Aorta (tissue), 5 donors: ENCODE measurements around the gene LYPLAL1. TPM values are rescaled to one million over a fixed set of nuclear protein-coding genes. Genes with fewer than 3 reads are reported as not detected.

Source experiments
- ATAC-seq: fragments of 200-7000 bp; cut with Tn5 transposase; one replicate; pipeline ENCODE4 v1.9.1; 2022; ENCODE audit warnings: moderate library complexity; ENCODE audit not compliant: low FRiP score
- DNase-seq, 2 donors: peaks; one replicate each; pipeline ENCODE4 v3.0.0-alpha.2; 2020
- H3K27ac ChIP-seq, 2 donors: one replicate each; pipeline ENCODE4 v1.5.1; 2013; ENCODE audit warnings: low read length in 2 of 2, mild to moderate bottlenecking in 2 of 2, moderate library complexity in 2 of 2, control low read depth in 1 of 2, inconsistent platforms in 1 of 2, low read depth in 1 of 2
- H3K27me3 ChIP-seq, 2 donors: one replicate each; pipeline ENCODE4 v1.6.1; 2013; ENCODE audit warnings: control low read depth in 1 of 2, low read length in 1 of 2, mild to moderate bottlenecking in 1 of 2, moderate library complexity in 1 of 2; ENCODE audit not compliant: insufficient read depth in 2 of 2, control insufficient read depth in 1 of 2
- H3K36me3 ChIP-seq, 2 donors: one replicate each; pipeline ENCODE4 v1.6.1; 2013; ENCODE audit warnings: control low read depth in 1 of 2, low read length in 1 of 2, mild to moderate bottlenecking in 1 of 2; ENCODE audit not compliant: insufficient read depth in 2 of 2, control insufficient read depth in 1 of 2
- H3K4me1 ChIP-seq, 2 donors: one replicate each; pipeline ENCODE4 v1.6.1; 2013; ENCODE audit warnings: low read length in 2 of 2, control low read depth in 1 of 2, mild to moderate bottlenecking in 1 of 2, moderate library complexity in 1 of 2; ENCODE audit not compliant: insufficient read depth in 2 of 2, control insufficient read depth in 1 of 2
- H3K4me3 ChIP-seq, 2 donors: one replicate each; pipeline ENCODE4 v1.5.1; 2013; ENCODE audit warnings: low read length in 2 of 2, control low read depth in 1 of 2, mild to moderate bottlenecking in 1 of 2
- H3K9me3 ChIP-seq: one replicate; pipeline ENCODE4 v1.6.1; 2013; ENCODE audit warnings: mild to moderate bottlenecking, low read length; ENCODE audit not compliant: control insufficient read depth
- WGBS, 2 donors: extraction: QIAGEN DNeasy Blood & Tissue Kit; methylation state at CpG; one replicate each; pipeline ENCODE4 v1.1.7; 2013; 5-methylcytosine and 5-hydroxymethylcytosine counted together
- intact Hi-C, 2 donors: fragments of 100-400 bp; cut with DNase I; formaldehyde crosslinking; loops; one replicate each; pipeline versions ENCODE4 v1.14.2 to v1.15.0; 2022
- long read RNA-seq, 2 donors: library from polyadenylated mRNA; unstranded; transcript quantifications; one replicate each; pipeline ENCODE4 v2.0.0, GENCODE V29; 2020 to 2021
- polyA plus RNA-seq, 2 donors: library from polyadenylated mRNA; stranded (reverse); fragments of 200-250 nt; gene quantifications; one replicate each; pipeline ENCODE4 v1.2.3, GENCODE V29; 2013
- total RNA-seq, 2 donors: library from RNA; stranded (reverse); fragmentation: NEBNext Ultra II Directional; extraction: Animal tissue kit (Norgen Biotek cat#: 25700); gene quantifications; one replicate each; pipeline ENCODE4 v1.2.1, GENCODE V29; 2021
- donor health status: healthy with polysubstance abuse.
- donor health status: Bipolar disorder and iron deficiency.
- donor health status: DM: no; HTN: no; CAD: no.
- donor health status: DM: no; HTN: no; CAD: no.
- donor health status: DM: yes; HTN: yes; CAD: no.

Gene LYPLAL1
- 10 to 100 TPM; 35.1 to 47.0 TPM for total RNA-seq
- 10 to 100 TPM; 14.9 to 16.0 TPM for polyA plus RNA-seq
- long read RNA-seq, donor 1, transcript LYPLAL1-202 (5 exons, 1,898 nt): major isoform, 6 of 18 reads
- long read RNA-seq, donor 1, partial matches to known transcripts: 0 of 18 reads
- long read RNA-seq, donor 1, other reads (novel, unspliced or antisense): 2 of 18 reads
- long read RNA-seq, donor 2, partial matches to known transcripts: 0 of 9 reads
- long read RNA-seq, donor 2, other reads (novel, unspliced or antisense): 3 of 9 reads

DNA sequence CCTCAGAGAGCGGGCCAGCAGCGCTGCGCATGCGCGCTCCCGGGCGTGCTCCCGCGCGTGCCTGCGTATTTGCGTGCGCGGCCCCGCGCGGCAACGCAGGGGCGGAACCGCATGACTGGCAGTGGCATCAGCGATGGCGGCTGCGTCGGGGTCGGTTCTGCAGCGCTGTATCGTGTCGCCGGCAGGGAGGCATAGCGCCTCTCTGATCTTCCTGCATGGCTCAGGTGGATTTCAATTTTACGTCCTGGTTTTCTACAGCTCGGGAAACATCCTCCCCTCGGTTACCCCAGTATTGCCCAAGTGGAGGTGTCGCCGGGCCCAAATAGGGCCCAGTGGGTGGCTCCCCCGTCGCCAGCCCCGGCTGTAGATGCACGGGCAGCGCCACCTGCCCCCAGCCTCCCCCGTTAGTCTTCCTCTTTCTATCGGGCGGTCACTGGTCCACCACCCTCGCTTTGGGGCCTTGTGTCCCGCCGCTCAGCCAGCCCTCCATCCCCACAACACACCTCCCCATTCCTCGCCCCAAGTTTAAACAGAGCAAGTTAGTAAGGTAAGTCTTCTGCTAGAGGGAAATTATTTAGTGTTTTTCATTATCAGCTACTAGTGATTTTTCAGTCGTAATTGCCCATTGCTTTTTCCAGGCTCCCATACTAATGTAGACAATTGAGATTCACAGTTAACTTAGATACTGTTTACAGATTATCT lies at the start of gene LYPLAL1:
Gene LYPLAL1 (plus strand): TSS at position 121 of the 702 bp plus-strand sequence. CDS start 13 bp downstream, at position 134.
- DNase-seq: peak; percentile 94 to 97
- peak; percentile 97 for ATAC-seq
- Histone ChIP-seq H3K27ac (peak within 1 kb of the TSS; percentile 73 to 79), H3K9me3 (no peaks in the 10 kb centered on the region), H3K36me3 (no peaks in the 10 kb centered on the region), H3K4me3 (peak within 1 kb of the TSS; percentile 36 to 66), H3K27me3 (no peaks in the 10 kb centered on the region), H3K4me1 (peaks cover 4 to 10% of the 10 kb centered on the region in 2 donors)
- intact Hi-C loops: loop anchor here (5.0 to 10.0 kb wide), 3 partner anchors 128 to 827 kb away; partner anchors contain the start of gene TGFB2 (in 1 of the 2)
- 1% methylated on average over 46 to 48 of the region's 48 CpGs for WGBS, 2 donors

DNA sequence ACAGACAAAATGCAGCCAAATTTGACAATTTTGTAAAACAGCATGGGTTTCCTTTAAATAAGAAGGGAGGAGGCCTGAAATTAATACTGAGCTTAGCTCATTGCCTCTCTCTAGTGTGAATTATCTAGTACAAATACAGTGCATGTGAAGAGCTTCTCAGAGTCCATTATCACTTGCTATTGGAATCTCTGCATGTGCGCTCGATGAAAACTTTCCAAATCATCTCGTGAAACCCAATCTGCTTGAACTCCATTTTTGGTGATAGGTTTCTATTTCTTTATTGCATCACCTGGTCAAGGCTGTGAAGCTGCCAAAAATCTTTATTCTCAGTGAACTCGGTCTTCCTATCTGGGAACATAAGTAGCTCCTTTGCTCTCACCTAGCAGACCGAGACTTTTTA lies 49.5 kb upstream of the LYPLAL1 start:
- ATAC-seq (no peak), DNase-seq (no peak)
- Histone ChIP-seq H3K27ac (no peak overlapping the region), H3K4me3 (no peak overlapping the region), H3K9me3 (no peaks in the 10 kb centered on the region), H3K36me3 (no peaks in the 10 kb centered on the region), H3K4me1 (no peaks in the 10 kb centered on the region), H3K27me3 (no peaks in the 10 kb centered on the region)
- WGBS, 2 donors: 97% methylated on average over 5 of the region's 5 CpGs
- intact Hi-C loops: loop anchor here in 1 of 2 donors (10.0 kb wide), 1 partner anchor 181 kb away; no protein-coding TSS in a partner anchor

DNA sequence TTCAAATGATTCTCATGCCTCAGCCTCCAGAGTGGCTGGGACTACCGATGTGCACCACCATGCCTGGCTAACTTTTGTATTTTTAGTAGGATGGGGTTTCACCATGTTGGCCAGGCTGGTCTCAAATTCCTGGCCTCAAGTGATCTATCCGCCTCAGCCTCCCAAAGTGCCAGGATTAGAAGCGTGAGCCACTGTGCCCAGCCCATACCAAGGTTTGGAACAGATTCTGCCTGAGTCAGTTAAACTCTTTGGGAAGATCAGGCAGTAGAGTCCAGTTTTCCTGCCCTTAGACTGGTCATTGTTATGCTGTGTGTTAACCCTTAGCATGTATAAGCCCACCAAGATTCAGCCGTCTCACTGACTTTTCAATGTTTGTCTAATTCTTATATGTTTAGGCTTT lies 48.3 kb upstream of the LYPLAL1 start:
- Histone ChIP-seq H3K36me3 (no peaks in the 10 kb centered on the region), H3K4me3 (no peak overlapping the region), H3K27me3 (no peaks in the 10 kb centered on the region), H3K4me1 (no peaks in the 10 kb centered on the region), H3K9me3 (no peaks in the 10 kb centered on the region), H3K27ac (peak overlapping the region in 1 of 2 donors; percentile 66)
- WGBS, 2 donors: 30 to 32% methylated on average over 4 of the region's 4 CpGs
- intact Hi-C loops: loop anchor here in 1 of 2 donors (10.0 kb wide), 1 partner anchor 179 kb away; no protein-coding TSS in a partner anchor
- ATAC-seq: no peak
- DNase-seq: no peak

- Histone ChIP-seq H3K27me3 (no peaks in the 10 kb centered on the region), H3K27ac (peak overlapping the region in 1 of 2 donors; percentile 51), H3K4me1 (no peaks in the 10 kb centered on the region), H3K36me3 (no peaks in the 10 kb centered on the region), H3K9me3 (no peaks in the 10 kb centered on the region), H3K4me3 (no peak overlapping the region)
- peak; percentile 27 for ATAC-seq
- 3 to 8% methylated on average over 2 of the region's 2 CpGs for WGBS, 2 donors
- DNase-seq: no peak
- intact Hi-C loops: loop anchor here in 1 of 2 donors (10.0 kb wide), 1 partner anchor 178 kb away; no protein-coding TSS in a partner anchor
Observed at GRCh38 chr1:219126377-219126776, 47.3 kb upstream of the LYPLAL1 start.

GRCh38 chr1:219128957-219129356 lies 44.7 kb upstream of the LYPLAL1 start:
- Histone ChIP-seq H3K4me1 (no peaks in the 10 kb centered on the region), H3K27ac (no peak overlapping the region), H3K36me3 (no peaks in the 10 kb centered on the region), H3K9me3 (no peaks in the 10 kb centered on the region), H3K27me3 (no peaks in the 10 kb centered on the region), H3K4me3 (no peak overlapping the region)
- DNase-seq (no peak), ATAC-seq (no peak)
- 21 to 24% methylated on average over 2 of the region's 2 CpGs for WGBS, 2 donors
- intact Hi-C loops: loop anchor here in 1 of 2 donors (10.0 kb wide), 1 partner anchor 176 kb away; no protein-coding TSS in a partner anchor

DNA sequence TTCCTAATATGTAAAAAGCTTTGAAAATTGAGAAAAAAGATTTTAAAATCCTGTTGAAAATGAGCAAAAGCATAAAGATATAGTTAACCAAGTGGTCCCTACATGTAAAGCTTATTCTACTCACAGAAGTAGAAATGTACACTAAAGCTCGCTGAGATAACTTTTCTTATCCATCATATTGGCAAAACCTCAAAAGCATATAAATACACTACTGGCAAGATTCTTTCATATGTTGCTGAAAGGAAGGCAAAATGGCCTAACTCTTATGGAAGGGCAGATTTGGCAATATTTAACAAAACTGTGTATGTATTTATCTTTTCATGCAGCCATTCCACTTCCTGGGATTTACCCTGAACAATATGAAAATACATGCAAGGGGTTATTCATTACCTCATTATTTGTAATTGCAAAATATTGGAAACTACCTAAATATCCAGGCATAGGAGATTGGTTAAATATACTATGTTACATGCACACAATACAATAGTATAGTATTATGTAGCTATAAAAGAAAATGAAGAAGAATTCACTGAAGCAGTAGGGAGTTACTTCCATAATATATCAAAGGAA lies 43.2 kb upstream of the LYPLAL1 start:
- WGBS, 2 donors: 92 to 100% methylated on average over 1 of the region's 1 CpG
- no peak for ATAC-seq
- Histone ChIP-seq H3K27me3 (no peaks in the 10 kb centered on the region), H3K4me3 (no peak overlapping the region), H3K9me3 (no peaks in the 10 kb centered on the region), H3K36me3 (no peaks in the 10 kb centered on the region), H3K4me1 (no peaks in the 10 kb centered on the region), H3K27ac (no peak overlapping the region)
- intact Hi-C loops: no loop called here
- no peak for DNase-seq

DNA sequence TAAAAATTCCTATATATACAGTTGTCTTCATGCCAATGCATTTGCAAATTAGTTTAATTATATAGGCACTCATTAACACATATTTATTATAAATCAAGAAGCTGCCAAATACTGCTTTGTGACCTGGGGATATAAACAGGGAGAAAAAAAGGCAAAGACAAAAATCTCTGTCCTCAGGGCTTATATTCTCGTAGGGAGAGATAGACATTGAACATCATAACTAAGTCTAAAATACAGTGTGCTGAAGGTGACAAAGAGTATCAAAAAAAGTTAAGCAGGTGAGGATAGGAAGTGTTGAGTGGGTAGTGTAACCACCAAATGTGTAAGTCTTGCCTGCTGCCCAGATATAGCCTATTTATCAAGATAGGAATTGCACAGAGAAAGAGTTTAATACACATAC lies 40.7 kb upstream of the LYPLAL1 start:
- Histone ChIP-seq H3K27me3 (no peaks in the 10 kb centered on the region), H3K4me1 (no peaks in the 10 kb centered on the region), H3K4me3 (no peak overlapping the region), H3K36me3 (no peaks in the 10 kb centered on the region), H3K9me3 (no peaks in the 10 kb centered on the region), H3K27ac (no peak overlapping the region)
- intact Hi-C loops: no loop called here
- 93 to 100% methylated on average over 1 of the region's 1 CpG for WGBS, 2 donors
- DNase-seq (no peak), ATAC-seq (no peak)

GRCh38 chr1:219138747-219139146 lies 34.9 kb upstream of the LYPLAL1 start:
- WGBS, 2 donors: 97% methylated on average over 3 of the region's 3 CpGs
- Histone ChIP-seq H3K36me3 (no peaks in the 10 kb centered on the region), H3K27ac (no peak overlapping the region), H3K4me3 (no peak overlapping the region), H3K4me1 (no peaks in the 10 kb centered on the region), H3K27me3 (no peaks in the 10 kb centered on the region), H3K9me3 (no peaks in the 10 kb centered on the region)
- DNase-seq (no peak), ATAC-seq (no peak)
- intact Hi-C loops: no loop called here
